MM.1S (cell line): ENCODE results near the gene MMP10.

Source experiments
- DNase-seq: peaks from one replicate; pipeline ENCODE4 v3.0.0-alpha.2; 2015
- H2AFZ ChIP-seq: fragments of 300-600 bp; sonication (generic); 2 replicates; pipeline ENCODE4 v1.6.0; 2016; ENCODE audit warnings: antibody characterized with exemption, low read length
- H3F3A ChIP-seq: fragments of 300-600 bp; sonication (generic); 2 replicates; pipeline ENCODE4 v1.6.1; 2016; ENCODE audit warnings: mild to moderate bottlenecking, antibody characterized with exemption, low read length, moderate library complexity, mixed read lengths; ENCODE audit not compliant: insufficient read depth
- H3K27ac ChIP-seq: fragments of 300-600 bp; sonication (generic); 2 replicates; pipeline ENCODE4 v1.5.1; 2016; ENCODE audit warnings: mild to moderate bottlenecking, low read length
- H3K27me3 ChIP-seq: fragments of 300-600 bp; sonication (generic); replicated peaks from 2 replicates; pipeline ENCODE4 v1.6.0; 2016; ENCODE audit warnings: low read length; ENCODE audit not compliant: insufficient read depth
- H3K36me3 ChIP-seq: fragments of 300-600 bp; sonication (generic); replicated peaks from 2 replicates; pipeline ENCODE4 v1.6.1; 2016; ENCODE audit warnings: mild to moderate bottlenecking, low read length, mixed read lengths; ENCODE audit not compliant: insufficient read depth
- H3K4me1 ChIP-seq: fragments of 300-600 bp; sonication (generic); 2 replicates; pipeline ENCODE4 v1.6.1; 2016; ENCODE audit warnings: low read length, mixed read lengths
- H3K4me2 ChIP-seq: fragments of 300-600 bp; sonication (generic); 2 replicates; pipeline ENCODE4 v1.6.0; 2016; ENCODE audit warnings: low read depth, low read length
- H3K4me3 ChIP-seq: fragments of 300-600 bp; sonication (generic); 2 replicates; pipeline ENCODE4 v1.5.1; 2016; ENCODE audit warnings: low read length, mixed read lengths
- H3K79me2 ChIP-seq: fragments of 300-600 bp; sonication (generic); 2 replicates; pipeline ENCODE4 v1.6.1; 2016; ENCODE audit warnings: mixed run types, low read length, mixed read lengths
- H3K9ac ChIP-seq: fragments of 300-600 bp; sonication (generic); 2 replicates; pipeline ENCODE4 v1.6.1; 2016; ENCODE audit warnings: low read length, mixed read lengths
- H3K9me2 ChIP-seq: fragments of 300-600 bp; sonication (generic); replicated peaks from 2 replicates; pipeline ENCODE4 v1.6.1; 2016; ENCODE audit warnings: mild to moderate bottlenecking, low read length, mixed read lengths; ENCODE audit not compliant: insufficient read depth
- H3K9me3 ChIP-seq: fragments of 300-600 bp; sonication (generic); replicated peaks from 2 replicates; pipeline ENCODE4 v1.6.1; 2016; ENCODE audit warnings: mild to moderate bottlenecking, low read length, mixed read lengths; ENCODE audit not compliant: insufficient read depth
- H4K20me1 ChIP-seq: fragments of 300-600 bp; sonication (generic); 2 replicates; pipeline ENCODE4 v1.6.1; 2016; ENCODE audit warnings: mild to moderate bottlenecking, low read length, moderate library complexity, mixed read lengths; ENCODE audit not compliant: insufficient read depth
- EZH2 ChIP-seq: fragments of 300-600 bp; sonication (generic); optimal IDR thresholded peaks from 2 replicates; pipeline ENCODE3; 2017; ENCODE audit warnings: low read depth, mild to moderate bottlenecking, antibody characterized with exemption, low read length, mixed read lengths
- EZH2phosphoT487 ChIP-seq: fragments of 300-600 bp; sonication (generic); IDR thresholded peaks from 2 replicates; pipeline ENCODE4 v1.6.1; 2018; ENCODE audit warnings: antibody characterized with exemption, low read length
- TF ChIP-seq, protein P1 (sequence below): fragments of 300-600 bp; sonication (generic); IDR thresholded peaks from 2 replicates; pipeline ENCODE4 v1.5.1; 2016; ENCODE audit warnings: antibody characterized with exemption, low read length, mixed read lengths

The MMP10 gene

GRCh38 chr11:102783016-102783415, 2.6 kb upstream of the MMP10 start:
- H4K20me1 ChIP-seq: no peaks in the 10 kb centered on the region
- no peak overlapping the region for H2AFZ ChIP-seq
- H3K27ac ChIP-seq: no peak overlapping the region
- no peaks in the 10 kb centered on the region for H3K27me3 ChIP-seq
- H3K79me2 ChIP-seq: no peaks in the 10 kb centered on the region
- DNase-seq: no peak
- TF ChIP-seq, protein P1, sequence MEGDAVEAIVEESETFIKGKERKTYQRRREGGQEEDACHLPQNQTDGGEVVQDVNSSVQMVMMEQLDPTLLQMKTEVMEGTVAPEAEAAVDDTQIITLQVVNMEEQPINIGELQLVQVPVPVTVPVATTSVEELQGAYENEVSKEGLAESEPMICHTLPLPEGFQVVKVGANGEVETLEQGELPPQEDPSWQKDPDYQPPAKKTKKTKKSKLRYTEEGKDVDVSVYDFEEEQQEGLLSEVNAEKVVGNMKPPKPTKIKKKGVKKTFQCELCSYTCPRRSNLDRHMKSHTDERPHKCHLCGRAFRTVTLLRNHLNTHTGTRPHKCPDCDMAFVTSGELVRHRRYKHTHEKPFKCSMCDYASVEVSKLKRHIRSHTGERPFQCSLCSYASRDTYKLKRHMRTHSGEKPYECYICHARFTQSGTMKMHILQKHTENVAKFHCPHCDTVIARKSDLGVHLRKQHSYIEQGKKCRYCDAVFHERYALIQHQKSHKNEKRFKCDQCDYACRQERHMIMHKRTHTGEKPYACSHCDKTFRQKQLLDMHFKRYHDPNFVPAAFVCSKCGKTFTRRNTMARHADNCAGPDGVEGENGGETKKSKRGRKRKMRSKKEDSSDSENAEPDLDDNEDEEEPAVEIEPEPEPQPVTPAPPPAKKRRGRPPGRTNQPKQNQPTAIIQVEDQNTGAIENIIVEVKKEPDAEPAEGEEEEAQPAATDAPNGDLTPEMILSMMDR: no peak
- TF ChIP-seq EZH2phosphoT487 (no peak), EZH2 (no peak)
- H3K4me2 ChIP-seq: no peak overlapping the region
- no peaks in the 10 kb centered on the region for H3K9me3 ChIP-seq
- no peaks in the 10 kb centered on the region for H3K9me2 ChIP-seq
- H3K36me3 ChIP-seq: no peaks in the 10 kb centered on the region
- H3F3A ChIP-seq: no peaks in the 10 kb centered on the region
- H3K4me1 ChIP-seq: no peaks in the 10 kb centered on the region
- H3K9ac ChIP-seq: no peak overlapping the region
- no peak overlapping the region for H3K4me3 ChIP-seq

- H3K4me3 ChIP-seq: no peak overlapping the region
- no peaks in the 10 kb centered on the region for H3K36me3 ChIP-seq
- H3K4me2 ChIP-seq: no peak overlapping the region
- no peaks in the 10 kb centered on the region for H4K20me1 ChIP-seq
- no peak for TF ChIP-seq EZH2phosphoT487
- TF ChIP-seq, protein P1: no peak
- no peak for TF ChIP-seq EZH2
- H3K9ac ChIP-seq: no peak overlapping the region
- H3K79me2 ChIP-seq: no peaks in the 10 kb centered on the region
- H3K9me2 ChIP-seq: no peaks in the 10 kb centered on the region
- H3K4me1 ChIP-seq: no peaks in the 10 kb centered on the region
- no peak overlapping the region for H2AFZ ChIP-seq
- no peak for DNase-seq
- no peak overlapping the region for H3K27ac ChIP-seq
- no peaks in the 10 kb centered on the region for H3K27me3 ChIP-seq
- no peaks in the 10 kb centered on the region for H3F3A ChIP-seq
- H3K9me3 ChIP-seq: no peaks in the 10 kb centered on the region
Measured at GRCh38 chr11:102781676-102782075, 1.2 kb upstream of the MMP10 start.

- H3K4me3 ChIP-seq: no peak overlapping the region
- no peaks in the 10 kb centered on the region for H3K9me2 ChIP-seq
- no peaks in the 10 kb centered on the region for H3K27me3 ChIP-seq
- H3K9me3 ChIP-seq: no peaks in the 10 kb centered on the region
- H3K36me3 ChIP-seq: no peaks in the 10 kb centered on the region
- no peak overlapping the region for H3K4me2 ChIP-seq
- H3K27ac ChIP-seq: no peak overlapping the region
- H3K4me1 ChIP-seq: no peaks in the 10 kb centered on the region
- no peak for DNase-seq
- TF ChIP-seq EZH2 (no peak), EZH2phosphoT487 (no peak)
- TF ChIP-seq, protein P1: no peak
- H3F3A ChIP-seq: no peaks in the 10 kb centered on the region
- no peak overlapping the region for H3K9ac ChIP-seq
- H2AFZ ChIP-seq: no peak overlapping the region
- H3K79me2 ChIP-seq: no peaks in the 10 kb centered on the region
- H4K20me1 ChIP-seq: no peaks in the 10 kb centered on the region
Measured at GRCh38 chr11:102776454-102776853, 4.0 kb downstream of the MMP10 start.
